ENCODE measurements around the gene ETF1. TPM values are rescaled to one million over a fixed set of nuclear protein-coding genes. Genes with fewer than 3 reads are reported as not detected.
A peak's percentile ranks its signal among the peaks of the same experiment; 100 is the strongest.

ETF1 gene
- total RNA-seq (100 to 1,000 TPM in 2 of 5 experiments, 10 to 100 TPM in 3; 40.6 to 137 (median 84.1) TPM), polyA plus RNA-seq (10 to 100 TPM; 19.0 to 21.8 TPM), total RNA-seq (196 reads per million, percentile 93 among the genes with 10 or more reads in this experiment)

- POLR2A ChIA-PET, result interaction anchor here (0.6 to 4.0 kb wide), 21 partner anchors 10 to 939 kb away, joined by 3 to 62 read pairs (median 5); partner anchors contain the start of genes BRD8, CDC25C, EGR1 and FAM53C
- CTCF ChIA-PET, result interaction anchor here (0.6 to 2.9 kb wide), 9 partner anchors 16 to 721 kb away, joined by 3 to 12 read pairs (median 5); partner anchors contain the start of gene KDM3B
- DNase-seq, result peak; percentile 95 to 100 (median 100)
- Histone ChIP-seq H3K4me1 (ENCODE audit: control insufficient read depth in 2 of 2, insufficient read depth in 2 of 2, low read length in 2 of 2) (peaks cover 36 to 41% of the 10 kb centered on the region in 2 donors), H3K36me3 (ENCODE audit: control insufficient read depth in 2 of 3, insufficient read depth in 3 of 3, low read length in 3 of 3) (peaks cover 0 to 15% (median 0%) of the 10 kb centered on the region in 3 experiments), H3K27ac (ENCODE audit: low read depth, low read length) (peak within 1 kb of the TSS; percentile 94), H3K4me3 (ENCODE audit: low read length) (peak within 1 kb of the TSS; percentile 87), H3K27me3 (ENCODE audit: control insufficient read depth in 2 of 2, insufficient read depth in 2 of 2, low read length in 2 of 2) (no peaks in the 10 kb centered on the region), H3K9me3 (ENCODE audit: control insufficient read depth in 2 of 3, low read length in 3 of 3) (no peaks in the 10 kb centered on the region)
- H3K9me3 Mint-ChIP-seq, result peaks cover 0 to 1% (median 0%) of the 10 kb centered on the region in 11 donors
- peak within 1 kb of the TSS; percentile 94 to 100 (median 99) for H3K4me3 Mint-ChIP-seq
- H3K27me3 Mint-ChIP-seq, result no peaks in the 10 kb centered on the region
- H3K4me1 Mint-ChIP-seq, result peaks cover 55 to 91% (median 73%) of the 10 kb centered on the region in 7 donors
- H3K27ac Mint-ChIP-seq, result peak within 1 kb of the TSS; percentile 97 to 100 (median 100)
- intact Hi-C loops (cut with micrococcal nuclease), result loop anchor here (1.0 to 10.0 kb wide), 24 partner anchors 32 to 1862 kb away; partner anchors contain the start of genes ANKHD1 (in 2 of the 2), BRD8 (in 2 of the 2), EGR1 (in 2 of the 2) and FAM13B (in 2 of the 2)
- peak; percentile 95 for ATAC-seq
- peaks cover 0 to 9% (median 0%) of the 10 kb centered on the region in 5 donors for H3K36me3 Mint-ChIP-seq
These were observed at the start of gene ETF1 for GRCh38 chr5:138542956-138543729. Gene ETF1, minus strand, starts transcription at chr5:138543236. Its CDS starts 318 bp downstream, at chr5:138542918.

DNA sequence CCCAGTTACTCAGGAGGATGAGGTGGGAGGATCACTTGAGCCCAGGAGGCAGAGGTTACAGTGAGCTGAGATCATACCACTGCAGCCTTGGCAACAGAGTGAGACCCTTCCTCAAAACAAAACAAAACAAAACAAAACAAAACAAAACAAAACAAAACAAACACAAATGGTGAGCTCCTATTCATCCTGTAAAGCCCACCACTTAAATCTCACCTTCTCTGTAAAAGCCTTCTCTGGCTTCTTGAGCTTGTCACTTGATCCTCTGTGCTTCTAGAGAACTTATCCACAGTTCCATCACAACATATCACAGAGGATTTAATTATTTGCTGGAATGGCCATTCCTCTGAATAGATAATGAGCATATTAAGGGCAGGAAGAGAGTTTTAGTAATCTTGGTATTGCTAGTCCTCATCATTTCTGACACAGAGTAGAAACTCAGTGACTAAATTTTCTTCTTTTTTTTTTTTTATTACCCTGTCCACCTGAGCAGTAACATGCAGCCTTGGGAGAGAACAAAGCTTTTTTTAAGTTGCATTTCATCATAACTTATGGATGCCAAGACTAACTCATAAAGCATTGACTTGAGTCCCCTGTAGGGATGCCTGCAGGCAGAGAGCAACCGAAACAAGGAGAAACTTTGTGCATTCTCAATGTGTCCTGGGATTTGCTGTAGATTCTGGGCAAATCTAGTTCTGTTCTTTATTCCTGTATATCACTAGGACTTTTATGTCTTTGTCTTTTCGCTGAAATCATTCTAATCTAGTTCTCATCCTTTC, 45.2 kb upstream of the ETF1 start:
- H3K4me1 Mint-ChIP-seq, result no peaks in the 10 kb centered on the region
- H3K36me3 Mint-ChIP-seq, result peaks cover 0 to 4% (median 0%) of the 10 kb centered on the region in 5 donors
- Histone ChIP-seq H3K4me1 (ENCODE audit: control insufficient read depth in 2 of 2, insufficient read depth in 2 of 2, low read length in 2 of 2) (no peaks in the 10 kb centered on the region), H3K9me3 (ENCODE audit: control insufficient read depth in 2 of 3, low read length in 3 of 3) (no peaks in the 10 kb centered on the region), H3K4me3 (ENCODE audit: low read length) (no peak overlapping the region), H3K27me3 (ENCODE audit: control insufficient read depth in 2 of 2, insufficient read depth in 2 of 2, low read length in 2 of 2) (no peaks in the 10 kb centered on the region), H3K27ac (ENCODE audit: low read depth, low read length) (no peak overlapping the region), H3K36me3 (ENCODE audit: control insufficient read depth in 2 of 3, insufficient read depth in 3 of 3, low read length in 3 of 3) (no peaks in the 10 kb centered on the region)
- ChIA-PET CTCF (interaction anchor here (1.8 kb wide), 1 partner anchor 9 kb away, joined by 5 read pairs; no protein-coding TSS in a partner anchor), POLR2A (interaction anchor here (0.8 to 1.0 kb wide), 2 partner anchors 13 to 1268 kb away, joined by 3 to 4 read pairs; partner anchors contain the start of gene HSPA9)
- no peak overlapping the region for H3K4me3 Mint-ChIP-seq
- H3K27ac Mint-ChIP-seq, result no peak overlapping the region
- ATAC-seq, result no peak
- H3K9me3 Mint-ChIP-seq, result peaks cover 0 to 3% (median 0%) of the 10 kb centered on the region in 11 donors
- DNase-seq, result no peak
- intact Hi-C loops (cut with micrococcal nuclease), result no loop called here
- H3K27me3 Mint-ChIP-seq, result peaks cover 12 to 36% (median 23%) of the 10 kb centered on the region in 5 donors

DNA sequence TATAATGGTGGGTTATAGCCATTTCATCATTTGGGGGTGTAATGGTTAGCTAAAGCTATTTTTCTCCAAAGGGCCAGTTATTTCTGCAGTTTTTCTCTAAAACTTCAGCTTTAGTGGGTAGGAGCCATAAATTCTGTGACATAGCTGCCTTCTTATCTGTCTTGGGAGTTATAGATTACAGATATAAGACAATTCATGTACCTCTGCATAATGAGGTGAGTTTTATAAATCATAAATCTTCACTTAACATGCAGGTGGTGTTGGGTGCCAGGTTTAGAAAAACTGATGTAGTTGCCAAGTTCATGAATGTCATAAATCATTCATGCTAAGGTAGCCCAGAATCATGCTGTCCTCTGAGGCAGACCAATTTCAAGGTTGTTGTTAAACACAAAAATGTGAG, 42.1 kb upstream of the ETF1 start:
- intact Hi-C loops (cut with micrococcal nuclease), result no loop called here
- Mint-ChIP-seq H3K36me3 (peaks cover 0 to 4% (median 0%) of the 10 kb centered on the region in 5 donors), H3K4me1 (no peaks in the 10 kb centered on the region), H3K27ac (no peak overlapping the region), H3K27me3 (peaks cover 7 to 33% (median 17%) of the 10 kb centered on the region in 5 donors), H3K4me3 (no peak overlapping the region), H3K9me3 (peaks cover 0 to 3% (median 0%) of the 10 kb centered on the region in 11 donors)
- DNase-seq (no peak), ATAC-seq (no peak)
- Histone ChIP-seq H3K36me3 (ENCODE audit: control insufficient read depth in 2 of 3, insufficient read depth in 3 of 3, low read length in 3 of 3) (no peaks in the 10 kb centered on the region), H3K27ac (ENCODE audit: low read depth, low read length) (no peak overlapping the region), H3K27me3 (ENCODE audit: control insufficient read depth in 2 of 2, insufficient read depth in 2 of 2, low read length in 2 of 2) (no peaks in the 10 kb centered on the region), H3K4me1 (ENCODE audit: control insufficient read depth in 2 of 2, insufficient read depth in 2 of 2, low read length in 2 of 2) (no peaks in the 10 kb centered on the region), H3K9me3 (ENCODE audit: control insufficient read depth in 2 of 3, low read length in 3 of 3) (no peaks in the 10 kb centered on the region), H3K4me3 (ENCODE audit: low read length) (no peak overlapping the region)
- POLR2A ChIA-PET, result no interaction called here
- CTCF ChIA-PET, result no interaction called here

GRCh38 chr5:138583984-138584637, 41.1 kb upstream of the ETF1 start:
- Mint-ChIP-seq H3K27ac (no peak overlapping the region), H3K9me3 (peaks cover 0 to 3% (median 0%) of the 10 kb centered on the region in 11 donors), H3K27me3 (peaks cover 7 to 33% (median 17%) of the 10 kb centered on the region in 5 donors), H3K4me3 (no peak overlapping the region), H3K4me1 (peaks cover 0 to 4% (median 0%) of the 10 kb centered on the region in 7 donors), H3K36me3 (peaks cover 0 to 4% (median 0%) of the 10 kb centered on the region in 5 donors)
- POLR2A ChIA-PET, result no interaction called here
- Histone ChIP-seq H3K4me1 (ENCODE audit: control insufficient read depth in 2 of 2, insufficient read depth in 2 of 2, low read length in 2 of 2) (peaks cover 0 to 3% of the 10 kb centered on the region in 2 donors), H3K27me3 (ENCODE audit: control insufficient read depth in 2 of 2, insufficient read depth in 2 of 2, low read length in 2 of 2) (no peaks in the 10 kb centered on the region), H3K4me3 (ENCODE audit: low read length) (no peak overlapping the region), H3K36me3 (ENCODE audit: control insufficient read depth in 2 of 3, insufficient read depth in 3 of 3, low read length in 3 of 3) (no peaks in the 10 kb centered on the region), H3K27ac (ENCODE audit: low read depth, low read length) (no peak overlapping the region), H3K9me3 (ENCODE audit: control insufficient read depth in 2 of 3, low read length in 3 of 3) (no peaks in the 10 kb centered on the region)
- DNase-seq (no peak), ATAC-seq (no peak)
- CTCF ChIA-PET, result interaction anchor here (0.5 kb wide), 2 partner anchors 13 to 23 kb away, joined by 5 to 6 read pairs; no protein-coding TSS in a partner anchor
- intact Hi-C loops (cut with micrococcal nuclease), result no loop called here

DNA sequence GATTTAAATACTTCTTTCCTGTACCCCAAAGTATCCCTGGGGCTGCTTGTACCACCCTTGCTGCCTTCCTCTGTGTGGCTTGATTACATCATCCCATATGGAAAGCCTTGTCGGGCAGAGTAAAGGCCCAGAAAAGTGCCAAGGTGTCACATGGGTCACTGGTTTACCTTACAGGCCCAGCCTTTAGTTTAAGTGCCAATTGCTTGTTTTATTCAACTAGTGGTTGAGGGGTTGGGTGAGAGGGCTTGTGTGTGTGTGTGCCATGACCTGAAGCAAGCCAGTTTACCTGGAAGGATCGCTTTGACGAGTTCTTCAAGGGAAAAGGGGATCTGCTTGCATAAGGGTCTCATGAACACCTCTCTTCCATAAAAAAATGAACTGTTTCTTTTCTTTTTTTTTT, 39.9 kb upstream of the ETF1 start:
- Histone ChIP-seq H3K4me3 (ENCODE audit: low read length) (no peak overlapping the region), H3K27ac (ENCODE audit: low read depth, low read length) (no peak overlapping the region), H3K27me3 (ENCODE audit: control insufficient read depth in 2 of 2, insufficient read depth in 2 of 2, low read length in 2 of 2) (no peaks in the 10 kb centered on the region), H3K4me1 (ENCODE audit: control insufficient read depth in 2 of 2, insufficient read depth in 2 of 2, low read length in 2 of 2) (peaks cover 0 to 3% of the 10 kb centered on the region in 2 donors), H3K36me3 (ENCODE audit: control insufficient read depth in 2 of 3, insufficient read depth in 3 of 3, low read length in 3 of 3) (no peaks in the 10 kb centered on the region), H3K9me3 (ENCODE audit: control insufficient read depth in 2 of 3, low read length in 3 of 3) (no peaks in the 10 kb centered on the region)
- Mint-ChIP-seq H3K9me3 (peaks cover 0 to 3% (median 0%) of the 10 kb centered on the region in 11 donors), H3K4me3 (no peak overlapping the region), H3K27me3 (peaks cover 4 to 27% (median 10%) of the 10 kb centered on the region in 5 donors), H3K36me3 (peaks cover 0 to 4% (median 0%) of the 10 kb centered on the region in 5 donors), H3K27ac (no peak overlapping the region), H3K4me1 (peaks cover 0 to 5% (median 0%) of the 10 kb centered on the region in 7 donors)
- intact Hi-C loops (cut with micrococcal nuclease), result no loop called here
- ChIA-PET CTCF (no interaction called here), POLR2A (no interaction called here)
- ATAC-seq (no peak), DNase-seq (no peak)

Data from naive thymus-derived CD4-positive, alpha-beta T cell (primary cell).